Measurements from ENCODE around the gene MAIP1.
A peak's percentile ranks its signal among the peaks of the same experiment; 100 is the strongest.

The MAIP1 gene

DNA sequence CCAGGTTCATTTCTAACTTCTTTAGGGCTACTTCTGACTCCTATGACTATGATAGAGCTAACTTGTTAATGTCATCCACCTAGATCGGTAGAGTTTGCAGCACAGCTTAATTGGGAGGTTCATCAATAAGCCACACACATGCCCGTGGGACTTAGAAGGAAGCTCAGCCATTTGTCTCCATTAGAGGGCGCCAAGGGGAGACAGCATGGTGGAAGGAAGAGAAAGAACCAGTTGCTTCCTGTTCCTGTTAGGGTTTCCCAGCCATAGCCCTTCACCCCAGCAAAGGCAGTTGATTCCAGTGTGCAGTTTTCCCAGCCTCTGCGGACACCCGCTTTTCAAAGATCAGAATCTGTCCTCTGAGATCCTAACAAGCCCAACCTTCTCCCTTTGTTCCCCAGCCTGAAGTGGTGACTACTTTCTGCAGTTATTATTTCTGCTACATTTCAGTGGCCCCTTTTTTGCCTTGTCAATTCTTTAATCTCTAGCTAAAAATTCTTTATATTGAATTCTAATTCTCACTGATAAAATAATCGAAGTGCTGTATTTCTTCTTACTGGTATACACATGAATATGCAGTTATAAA, 30.3 kb downstream of the MAIP1 start:
- FAIRE-seq (peak; percentile 84), DNase-seq (ENCODE audit: insufficient read length, low spot score) (peak; percentile 22)

DNA sequence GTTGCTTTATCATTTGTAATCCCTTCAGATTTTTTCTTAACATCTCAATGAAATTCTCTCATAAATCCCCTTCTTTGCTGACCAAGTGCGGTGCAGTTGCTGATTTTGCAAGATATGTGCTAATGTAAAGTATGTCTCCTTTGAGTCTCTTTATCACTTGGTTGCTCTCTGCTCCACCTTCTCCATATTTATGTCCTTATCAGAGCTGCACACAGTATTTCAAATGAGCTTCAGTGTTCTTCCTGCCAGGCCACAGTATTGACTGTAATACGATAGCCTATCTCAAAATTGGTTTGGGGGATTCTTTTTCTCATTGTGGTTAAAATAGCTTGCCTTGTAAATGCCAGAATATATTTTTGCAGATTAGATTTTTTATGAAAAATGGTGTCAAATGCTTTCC, 32.2 kb downstream of the MAIP1 start:
- FAIRE-seq = no peak
- DNase-seq (ENCODE audit: insufficient read length, low spot score) = no peak

GRCh38 chr2:199988151-199988550, 32.8 kb downstream of the MAIP1 start:
- no peak for FAIRE-seq
- no peak for DNase-seq (ENCODE audit: insufficient read length, low spot score)

DNA sequence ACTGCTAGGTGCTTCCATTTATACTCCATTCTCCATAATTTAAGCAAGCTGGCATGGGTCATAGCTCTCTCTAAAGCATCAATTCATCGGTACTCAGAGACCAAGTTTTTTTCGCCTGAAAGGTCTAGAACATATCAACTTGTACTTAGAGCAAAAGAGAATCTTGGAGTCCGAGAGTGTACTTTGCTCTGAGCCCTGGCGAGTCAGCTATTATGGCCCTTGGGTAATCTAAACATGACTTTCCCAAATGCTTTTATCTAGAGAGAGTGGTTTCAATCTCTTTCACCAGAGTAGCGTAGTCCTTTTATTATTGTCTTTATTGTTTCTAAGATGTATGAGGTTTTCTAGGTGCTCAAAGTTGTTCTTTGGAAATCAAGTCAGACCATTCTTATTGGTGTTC, 34.4 kb downstream of the MAIP1 start:
- DNase-seq (ENCODE audit: insufficient read length, low spot score) (no peak), FAIRE-seq (no peak)

GRCh38 chr2:199991691-199992090, 36.3 kb downstream of the MAIP1 start:
- DNase-seq (ENCODE audit: insufficient read length, low spot score) (no peak), FAIRE-seq (no peak)

GRCh38 chr2:199992296-199992695, 36.9 kb downstream of the MAIP1 start:
- FAIRE-seq (no peak), DNase-seq (ENCODE audit: insufficient read length, low spot score) (no peak)

DNA sequence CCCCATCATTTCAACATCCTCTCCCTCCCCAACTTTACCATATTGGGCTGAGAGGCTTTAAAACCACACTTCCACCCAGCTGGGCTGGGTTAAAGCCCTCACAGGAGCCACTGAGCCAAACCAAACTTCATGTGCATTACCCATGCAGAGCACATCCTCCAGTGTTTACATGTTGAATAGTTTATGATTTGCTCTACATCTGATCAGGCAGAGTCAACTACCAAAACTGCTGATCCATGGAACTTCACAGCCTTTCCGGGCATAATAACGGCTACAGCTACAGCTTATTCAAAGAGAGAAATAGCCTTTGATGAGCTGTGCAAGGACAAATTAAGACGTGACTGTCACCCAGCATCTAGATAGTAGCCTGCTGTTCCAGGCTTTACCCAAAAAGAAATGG, 39.0 kb downstream of the MAIP1 start:
- DNase-seq (ENCODE audit: insufficient read length, low spot score) (no peak), FAIRE-seq (no peak)

DNA sequence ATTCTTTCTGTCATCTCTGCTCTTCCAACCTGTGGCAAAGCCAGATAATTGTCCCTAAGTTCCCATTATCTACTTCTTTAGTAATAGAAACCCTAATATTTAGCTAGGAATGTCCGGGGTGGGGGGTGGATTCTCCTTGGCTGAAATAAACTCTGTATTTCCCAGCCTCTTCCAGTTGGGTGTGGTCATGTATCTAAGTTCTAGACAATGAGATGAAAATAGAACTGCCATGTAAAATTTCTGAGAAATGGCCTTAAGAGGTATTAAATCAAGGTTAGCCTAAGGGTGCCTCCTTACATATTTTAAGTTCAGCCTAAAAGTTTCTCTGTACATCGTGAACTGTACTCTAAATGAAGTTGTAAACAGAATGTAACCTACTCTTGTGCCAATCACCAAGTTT, 39.5 kb downstream of the MAIP1 start:
- no peak for FAIRE-seq
- DNase-seq (ENCODE audit: insufficient read length, low spot score) = no peak

GRCh38 chr2:199997296-199997695, 41.9 kb downstream of the MAIP1 start:
- no peak for FAIRE-seq

GRCh38 chr2:199999166-199999565, 43.8 kb downstream of the MAIP1 start:
- no peak for FAIRE-seq
- DNase-seq (ENCODE audit: insufficient read length, low spot score) = no peak

More at GRCh38 chr2:199997296-199997695, 41.9 kb downstream of the MAIP1 start:
- DNase-seq (ENCODE audit: insufficient read length, low spot score) = no peak

GRCh38 chr2:200000444-200001163, 45.2 kb downstream of the MAIP1 start:
- no peak for FAIRE-seq
- DNase-seq (ENCODE audit: insufficient read length, low spot score) = no peak

- no peak for DNase-seq (ENCODE audit: insufficient read length, low spot score)
- FAIRE-seq = no peak
These were observed 48.1 kb downstream of the MAIP1 start for GRCh38 chr2:200003444-200003843.

DNA sequence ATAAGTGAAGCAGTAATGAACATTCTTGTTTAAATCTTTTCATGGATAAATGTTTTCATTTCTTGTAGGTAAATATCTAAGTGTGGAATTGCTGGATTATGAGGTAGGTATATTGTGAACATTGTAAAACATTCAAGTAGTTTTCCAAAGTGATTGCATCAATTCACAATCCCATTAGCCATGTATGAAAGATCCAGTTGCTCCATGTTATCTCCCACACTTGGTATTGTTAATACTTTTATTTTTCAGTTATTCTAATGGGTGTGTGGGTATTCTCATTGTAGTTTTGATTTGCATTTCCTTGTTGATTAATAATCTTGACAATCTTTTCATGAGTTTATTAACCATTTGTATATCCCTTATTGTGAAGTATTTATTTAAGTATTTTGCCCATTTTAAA, 50.3 kb downstream of the MAIP1 start:
- DNase-seq (ENCODE audit: insufficient read length, low spot score) (no peak), FAIRE-seq (no peak)

DNA sequence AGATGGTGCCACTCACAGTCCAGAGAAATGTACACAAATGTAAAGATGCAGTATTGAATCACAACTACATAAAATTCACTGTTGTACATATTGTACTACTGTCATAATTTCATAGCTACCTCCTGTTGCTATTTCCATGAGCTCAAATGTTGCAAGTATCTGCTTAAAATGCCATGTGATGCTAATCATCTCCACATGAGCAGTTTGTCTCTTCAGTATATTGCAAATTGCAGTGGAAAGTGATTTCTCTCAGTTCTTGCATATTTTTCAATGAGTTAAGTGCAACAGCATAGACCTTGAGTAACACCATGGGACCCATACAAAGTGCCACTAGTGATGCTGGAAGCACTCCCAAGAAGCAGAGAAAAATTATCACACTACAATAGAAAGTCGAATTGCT, 51.9 kb downstream of the MAIP1 start:
- DNase-seq (ENCODE audit: insufficient read length, low spot score) (no peak), FAIRE-seq (no peak)

DNA sequence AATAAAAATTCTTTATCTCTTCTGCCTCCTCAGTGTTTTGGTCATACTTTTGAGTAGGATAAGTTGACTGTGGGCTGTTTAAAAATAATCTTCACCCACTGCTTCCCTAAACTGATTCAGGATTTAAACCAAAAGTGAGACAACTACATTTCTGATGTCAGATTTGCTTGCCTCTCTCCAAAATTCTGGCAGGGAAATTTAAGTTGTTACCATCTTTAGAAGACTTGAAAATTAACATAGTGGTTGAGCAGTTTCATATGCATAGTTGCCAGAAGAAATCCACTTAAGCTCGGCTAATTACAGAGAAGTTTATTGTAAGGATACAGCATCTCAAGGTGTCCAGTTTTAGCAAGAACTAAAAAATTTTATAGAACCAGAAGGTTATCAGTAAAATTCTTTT, 57.0 kb downstream of the MAIP1 start:
- no peak for DNase-seq (ENCODE audit: insufficient read length, low spot score)
- no peak for FAIRE-seq

Measured in GM19239 (cell line).